DMS114 treated with DMSO at 0.1 percent for 48 hours (cell line): ENCODE results near the gene THAP7.

Experiments
- DNase-seq: peaks from one replicate; lab custom pipeline; 2025; ENCODE audit not compliant: unreplicated experiment; lab: John Stamatoyannopoulos, UW

THAP7 gene

DNA sequence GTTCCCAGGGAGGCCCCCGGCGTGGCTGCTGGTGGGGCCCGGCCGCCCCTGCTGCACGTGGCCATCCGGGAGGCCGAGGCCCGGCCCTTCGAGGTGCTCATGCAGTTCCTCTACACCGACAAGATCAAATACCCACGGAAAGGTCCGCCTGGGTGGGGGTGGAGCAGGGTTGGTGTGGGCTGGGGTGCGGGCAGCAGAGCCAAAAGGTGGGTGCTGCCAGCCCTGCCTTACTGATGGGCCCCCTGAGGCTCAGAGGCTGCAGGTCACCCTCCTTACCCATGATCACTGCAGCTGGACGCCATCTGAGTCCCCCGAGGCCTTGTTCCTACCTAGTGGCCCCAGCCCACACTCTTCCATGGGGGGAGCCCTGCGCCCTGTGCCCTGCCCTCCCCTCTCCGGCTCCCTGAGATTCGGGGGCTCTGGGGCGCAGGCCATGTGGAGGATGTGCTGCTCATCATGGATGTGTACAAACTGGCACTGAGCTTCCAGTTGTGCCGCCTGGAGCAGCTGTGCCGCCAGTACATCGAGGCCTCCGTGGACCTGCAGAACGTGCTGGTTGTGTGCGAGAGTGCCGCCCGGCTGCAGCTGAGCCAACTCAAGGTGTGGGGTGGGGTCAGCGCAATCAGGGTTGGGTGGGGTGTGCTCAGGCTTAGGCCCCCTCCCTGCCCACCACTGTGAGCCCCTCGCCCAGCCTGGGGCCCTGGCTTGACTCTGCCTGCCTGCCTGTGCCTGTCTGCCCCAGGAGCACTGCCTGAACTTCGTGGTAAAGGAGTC lies 7.6 kb downstream of the THAP7 start:
- no peak for DNase-seq

DNA sequence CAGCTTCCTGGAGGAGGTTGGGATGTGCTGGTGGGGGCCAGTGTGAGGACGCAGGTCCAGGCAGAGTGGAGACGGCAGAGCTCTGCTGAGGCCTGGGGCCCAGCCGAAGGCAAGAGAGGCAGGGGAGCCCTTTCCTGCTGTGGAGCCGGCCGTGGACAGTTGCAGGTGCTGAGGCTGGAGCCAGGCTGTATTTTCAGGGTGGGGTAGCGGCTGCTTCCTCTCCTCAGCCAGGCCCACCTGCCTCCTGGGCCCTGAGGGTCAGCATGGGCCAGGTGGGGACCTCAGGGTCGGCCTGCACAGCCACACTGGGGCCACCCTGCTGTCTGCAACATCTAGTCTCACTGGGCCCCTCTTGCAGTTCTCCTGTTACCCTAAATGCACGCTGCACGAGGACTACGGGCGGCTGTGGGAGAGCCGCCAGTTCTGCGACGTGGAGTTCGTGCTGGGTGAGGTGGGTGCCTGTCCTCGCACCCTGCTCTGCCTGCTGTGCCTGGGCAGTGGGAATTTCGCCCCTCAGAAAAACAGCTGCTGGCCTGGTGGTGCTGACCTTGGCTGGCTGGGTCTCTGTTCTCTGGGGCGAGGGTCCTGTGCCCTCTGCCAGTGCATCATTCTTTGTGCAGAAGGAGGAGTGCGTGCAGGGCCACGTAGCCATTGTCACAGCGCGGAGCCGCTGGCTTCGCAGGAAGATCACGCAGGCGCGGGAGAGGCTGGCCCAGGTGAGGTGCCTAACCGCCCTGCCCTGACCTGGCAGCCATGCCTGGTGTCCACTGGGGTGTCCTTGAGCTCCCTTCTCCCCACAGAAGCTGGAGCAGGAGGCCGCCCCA lies 8.4 kb downstream of the THAP7 start:
- DNase-seq, result no peak

DNA sequence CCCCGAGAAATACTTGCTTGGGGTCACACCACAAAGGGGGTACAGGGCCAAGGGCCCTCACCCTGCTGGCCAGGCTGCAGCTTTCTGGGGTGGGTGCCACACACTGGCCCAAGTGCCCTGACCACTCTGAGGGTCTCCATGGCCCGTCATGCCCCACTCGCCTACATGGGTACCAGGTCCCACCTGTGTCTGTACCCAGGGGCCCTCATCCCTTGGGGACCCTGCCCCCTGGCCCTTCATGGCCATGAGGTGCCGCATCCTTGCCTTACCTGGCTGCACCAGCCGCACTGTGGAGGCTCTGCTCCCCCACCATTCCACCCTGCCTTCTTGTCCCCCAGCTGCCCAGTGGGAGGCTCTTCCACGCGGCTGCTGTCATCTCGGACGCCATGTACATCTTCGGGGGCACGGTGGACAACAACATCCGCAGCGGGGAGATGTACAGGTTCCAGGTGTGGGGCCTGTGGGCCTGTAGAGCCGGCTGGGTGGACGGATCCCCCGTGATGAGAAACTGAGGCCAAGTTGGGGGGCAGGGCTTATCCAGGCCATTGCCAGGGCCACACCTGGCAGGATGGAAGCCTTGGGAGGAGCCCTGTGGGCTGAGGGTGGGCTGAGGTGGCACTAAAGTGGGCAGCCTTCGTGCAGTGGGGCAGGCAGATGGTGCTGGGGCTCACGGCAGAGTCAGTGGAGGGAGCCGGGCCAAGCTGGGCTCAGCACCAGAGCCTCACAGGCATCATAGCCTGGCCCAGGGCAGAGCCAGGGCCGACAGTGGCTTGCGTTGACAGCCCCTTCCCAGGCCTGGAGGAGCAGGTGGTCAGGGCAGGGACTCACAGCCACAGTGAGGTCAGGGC lies 9.2 kb downstream of the THAP7 start:
- DNase-seq, result no peak

DNA sequence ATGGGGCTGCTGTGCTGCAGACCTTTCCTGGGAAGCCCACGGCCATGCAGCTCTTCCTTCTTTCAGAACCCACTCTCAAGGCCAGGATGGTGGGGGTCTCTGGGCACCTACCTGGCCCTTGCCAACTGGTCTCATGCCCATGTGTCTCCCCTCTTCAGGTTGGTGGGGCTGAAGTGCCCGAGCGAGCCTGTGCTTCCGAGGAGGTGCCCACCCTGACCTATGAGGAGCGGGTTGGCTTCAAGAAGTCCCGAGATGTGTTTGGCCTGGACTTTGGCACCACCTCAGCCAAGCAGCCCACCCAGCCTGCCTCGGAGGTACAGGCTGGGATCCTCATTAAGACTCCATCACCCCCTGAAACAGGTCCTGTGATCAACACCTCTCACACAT lies 9.9 kb downstream of the THAP7 start:
- DNase-seq, result no peak

DNA sequence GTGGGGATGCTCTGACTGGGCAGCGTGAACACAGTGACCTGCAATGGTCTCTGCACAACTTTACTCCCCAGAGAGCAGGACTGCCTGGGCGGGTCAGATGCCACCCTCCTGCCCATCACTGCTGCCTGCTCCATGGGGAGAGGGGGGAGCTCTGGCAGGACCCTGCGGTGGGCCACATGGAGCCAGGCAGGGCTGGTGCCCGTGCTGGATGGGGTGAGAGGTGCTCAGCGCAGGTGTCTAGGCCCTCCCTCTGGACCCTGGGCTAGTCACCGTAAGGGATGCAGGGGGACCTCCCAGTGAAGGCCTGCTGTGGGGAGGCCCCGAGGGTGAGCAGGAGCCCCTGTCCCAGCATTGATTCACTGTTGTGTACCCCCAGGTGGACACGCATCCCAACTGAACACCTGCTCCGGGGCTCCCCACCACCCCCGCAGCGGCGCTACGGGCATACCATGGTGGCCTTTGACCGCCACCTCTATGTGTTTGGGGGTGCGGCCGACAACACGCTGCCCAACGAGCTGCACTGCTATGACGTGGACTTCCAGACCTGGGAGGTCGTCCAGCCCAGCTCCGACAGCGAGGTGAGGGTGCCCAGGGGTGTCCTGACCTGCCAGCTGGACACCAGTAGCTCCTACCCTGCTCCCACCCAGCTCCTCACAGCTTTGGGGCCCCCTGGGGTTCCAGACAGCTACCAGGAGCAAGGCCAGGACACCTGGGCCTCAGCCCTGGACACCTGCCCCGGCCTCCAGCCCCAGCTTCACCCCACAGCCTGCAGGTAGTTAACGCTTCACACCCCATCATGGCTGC lies 10.5 kb downstream of the THAP7 start:
- no peak for DNase-seq

DNA sequence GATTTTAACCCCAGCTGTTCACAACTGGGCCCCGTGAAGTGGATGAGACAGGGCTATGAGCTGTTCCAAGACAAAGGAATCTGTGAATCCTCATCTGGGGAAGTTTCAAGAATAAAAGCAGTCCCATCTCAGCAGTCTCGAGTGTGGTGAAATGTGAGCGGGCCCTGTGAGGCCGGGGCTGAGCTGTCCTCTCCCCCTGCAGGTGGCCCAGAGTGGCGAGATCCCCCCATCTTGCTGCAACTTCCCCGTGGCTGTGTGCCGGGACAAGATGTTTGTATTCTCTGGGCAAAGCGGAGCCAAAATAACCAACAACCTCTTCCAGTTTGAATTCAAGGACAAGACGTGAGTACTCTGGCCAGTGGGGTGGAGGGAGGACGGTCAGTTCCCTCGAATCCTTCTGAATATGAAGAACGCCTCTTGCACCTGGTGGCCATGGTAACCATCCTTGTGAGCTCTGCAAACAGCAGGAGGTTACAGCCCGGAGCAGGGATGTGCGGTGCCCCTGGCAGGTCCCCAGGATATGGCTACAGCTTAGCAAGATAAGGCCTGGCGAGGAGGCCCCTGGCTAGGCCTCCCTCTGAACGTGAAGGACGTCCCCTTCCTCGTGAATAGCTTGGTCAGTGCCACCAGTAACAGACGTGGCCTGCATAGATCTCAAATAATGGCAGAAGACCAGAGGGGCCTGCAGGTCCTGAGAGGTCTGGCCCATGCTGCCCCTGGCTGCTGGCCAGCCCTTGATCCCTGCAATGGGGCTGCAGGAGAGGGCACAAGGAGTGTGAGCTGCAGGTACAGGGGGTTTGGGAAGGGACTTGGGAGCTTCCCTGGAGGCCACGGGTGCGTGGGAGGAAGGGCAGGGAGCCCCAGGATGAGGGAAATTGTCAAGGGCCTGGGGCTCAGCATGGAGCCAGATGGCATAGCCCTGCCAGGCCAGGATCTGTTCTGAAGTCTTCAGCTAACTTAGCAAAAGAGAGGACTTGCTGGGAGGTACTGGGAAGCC lies 11.4 kb downstream of the THAP7 start:
- no peak for DNase-seq

DNA sequence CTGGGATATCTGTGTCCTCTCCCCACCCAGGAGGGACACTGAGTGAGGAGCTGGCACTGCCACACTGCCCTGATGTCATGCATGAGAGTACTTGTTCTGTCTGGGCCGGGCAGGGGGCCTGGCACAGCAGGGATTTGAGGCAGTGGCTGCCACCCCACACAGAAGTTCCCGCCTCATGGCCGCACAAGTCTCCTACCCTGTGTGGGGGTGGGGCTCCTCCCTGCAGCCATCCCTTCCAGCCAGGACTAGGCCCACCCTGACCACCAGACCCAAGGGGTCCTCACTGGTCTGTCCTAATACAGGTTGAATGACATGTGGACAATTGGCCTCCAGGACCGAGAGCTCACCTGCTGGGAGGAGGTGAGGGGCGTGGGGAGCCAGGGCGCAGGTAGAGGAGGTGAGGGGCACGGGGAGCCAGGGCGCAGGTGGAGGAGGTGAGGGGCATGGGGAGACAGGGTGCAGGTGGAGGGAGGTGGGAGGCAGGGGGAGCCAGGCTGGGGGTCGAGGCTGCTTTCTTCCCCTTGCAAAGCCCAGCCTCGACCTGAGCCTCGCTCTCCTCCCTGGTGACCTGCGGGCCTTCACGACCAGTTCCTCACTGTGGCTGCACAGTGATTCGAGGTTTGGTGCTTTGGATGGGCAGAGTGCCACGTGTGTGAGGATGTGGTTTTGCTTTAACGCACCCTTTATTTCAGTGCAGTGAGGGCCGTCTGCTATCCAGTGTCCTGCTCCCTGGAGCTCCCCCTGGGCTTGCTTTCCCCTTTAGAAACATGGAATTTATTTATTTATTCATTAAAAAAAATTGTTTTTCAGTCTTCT lies 12.4 kb downstream of the THAP7 start:
- no peak for DNase-seq

DNA sequence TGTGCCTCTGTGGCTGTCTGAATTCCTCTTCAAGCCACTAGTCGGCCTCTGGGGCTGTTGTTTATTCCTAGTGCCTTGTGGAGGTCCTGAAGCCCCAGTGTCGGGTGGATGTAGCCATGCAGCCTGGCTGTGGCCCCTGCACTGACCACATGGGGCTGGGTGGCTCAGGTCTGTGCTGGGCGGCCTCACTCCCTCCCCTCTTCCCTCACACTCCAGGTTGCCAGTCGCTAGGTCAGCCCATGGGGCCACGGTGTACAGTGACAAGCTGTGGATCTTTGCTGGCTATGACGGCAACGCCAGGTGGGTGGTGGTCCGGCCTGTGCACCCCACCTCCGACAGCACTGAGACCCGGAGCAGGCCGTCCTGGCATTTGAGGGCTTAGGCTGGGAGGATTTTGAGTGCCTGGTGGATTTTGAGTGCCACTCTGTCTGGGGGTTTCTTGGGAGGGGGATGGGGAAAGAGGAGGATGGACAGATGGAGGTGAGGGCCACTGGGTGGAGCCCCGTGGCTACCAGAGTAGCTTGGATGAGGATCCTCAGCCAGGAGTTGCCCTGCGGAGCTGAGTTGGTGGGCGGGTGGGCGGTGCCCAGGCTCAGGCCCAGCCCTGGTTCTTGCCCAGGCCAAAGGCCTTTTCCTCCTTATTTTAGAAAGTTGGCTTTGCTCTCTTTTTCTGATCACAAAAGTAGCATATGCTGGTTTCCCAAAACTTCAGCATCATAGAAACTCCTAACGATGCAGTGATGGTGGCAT lies 13.2 kb downstream of the THAP7 start:
- no peak for DNase-seq

DNA sequence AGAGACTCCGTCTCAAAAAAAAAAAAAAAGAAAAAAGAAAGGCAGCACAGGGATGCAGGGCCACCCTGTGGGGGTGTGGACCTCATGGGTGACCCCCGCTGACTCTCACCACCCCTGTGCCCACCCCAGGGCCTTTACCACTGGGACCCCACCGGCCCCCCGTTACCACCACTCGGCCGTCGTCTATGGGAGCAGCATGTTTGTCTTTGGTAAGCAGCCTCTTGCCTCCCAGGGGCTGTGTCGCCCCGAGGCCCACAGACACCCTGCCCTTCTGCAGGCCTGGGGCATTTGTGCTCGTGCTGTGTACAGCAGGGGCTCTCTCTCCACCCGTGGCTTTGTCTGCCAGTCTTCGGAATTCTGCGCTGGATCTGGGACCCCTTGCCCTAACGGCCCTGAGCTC lies 14.5 kb downstream of the THAP7 start:
- no peak for DNase-seq

DNA sequence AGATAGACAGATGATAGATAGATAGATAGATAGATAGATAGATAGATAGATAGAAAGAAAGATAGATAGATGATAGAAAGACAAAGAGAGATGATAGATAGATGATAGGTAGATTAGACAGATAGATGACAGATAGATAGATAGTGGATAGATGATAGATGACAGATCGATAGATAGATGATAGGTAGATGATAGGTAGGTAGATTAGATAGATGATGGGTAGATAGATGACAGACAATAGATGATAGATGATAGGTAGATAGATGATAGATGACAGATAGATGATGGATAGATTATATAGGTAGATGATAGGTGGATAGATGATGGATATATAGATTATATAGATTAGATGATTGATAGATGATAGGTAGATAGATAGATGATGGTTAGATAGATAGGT lies 15.6 kb downstream of the THAP7 start:
- no peak for DNase-seq

DNA sequence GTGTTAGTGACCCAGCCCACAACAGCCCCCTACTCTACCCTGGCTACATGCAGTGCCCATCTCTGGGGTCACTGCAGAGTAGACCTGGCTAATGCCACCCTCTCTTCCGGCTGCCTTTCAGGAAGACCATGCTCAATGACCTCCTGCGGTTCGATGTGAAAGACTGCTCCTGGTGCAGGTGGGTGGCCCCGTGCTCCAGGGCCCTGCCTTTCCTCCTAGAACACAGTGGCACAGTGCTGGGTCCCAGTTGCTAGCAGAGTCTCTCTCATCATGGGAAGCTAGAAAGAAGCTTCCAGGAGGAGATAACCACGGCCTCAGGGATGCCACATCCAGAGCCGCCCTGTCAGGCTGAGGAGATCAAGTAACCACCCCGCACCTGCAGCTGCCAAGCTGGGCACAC lies 16.2 kb downstream of the THAP7 start:
- DNase-seq, result no peak

DNA sequence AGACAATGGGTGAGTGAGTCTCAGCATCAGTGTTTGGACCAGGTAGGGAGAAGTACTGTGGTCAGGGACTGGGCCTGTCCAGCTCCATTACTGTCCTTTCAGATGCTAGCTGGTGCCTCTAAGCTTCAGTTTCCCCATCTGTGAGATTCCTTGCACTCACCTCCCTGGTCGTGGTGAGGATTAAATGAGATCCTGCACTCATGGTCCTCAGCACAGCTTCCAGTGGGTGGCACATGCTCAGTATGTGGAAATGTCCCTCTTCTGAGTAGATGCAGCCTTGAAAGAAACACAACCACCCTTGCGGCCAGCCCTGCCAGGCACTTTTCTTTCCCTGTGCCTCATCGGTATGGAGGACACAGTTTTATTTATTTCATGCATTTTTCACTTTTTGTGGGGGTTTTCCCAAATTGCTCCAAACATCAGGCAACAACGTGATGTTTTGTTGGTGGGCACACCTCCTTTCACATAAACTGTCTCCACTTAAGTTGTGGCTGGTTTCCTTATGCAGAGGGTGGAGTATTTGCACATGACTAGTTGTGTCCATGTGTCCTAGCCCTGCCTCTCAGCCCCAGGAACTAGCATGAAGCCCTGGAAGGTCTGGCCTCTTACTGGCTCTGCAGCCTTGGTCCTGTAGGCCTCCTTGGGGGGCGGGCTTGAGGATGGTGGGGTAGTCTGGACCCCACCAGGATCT lies 18.7 kb downstream of the THAP7 start:
- DNase-seq, result no peak

DNA sequence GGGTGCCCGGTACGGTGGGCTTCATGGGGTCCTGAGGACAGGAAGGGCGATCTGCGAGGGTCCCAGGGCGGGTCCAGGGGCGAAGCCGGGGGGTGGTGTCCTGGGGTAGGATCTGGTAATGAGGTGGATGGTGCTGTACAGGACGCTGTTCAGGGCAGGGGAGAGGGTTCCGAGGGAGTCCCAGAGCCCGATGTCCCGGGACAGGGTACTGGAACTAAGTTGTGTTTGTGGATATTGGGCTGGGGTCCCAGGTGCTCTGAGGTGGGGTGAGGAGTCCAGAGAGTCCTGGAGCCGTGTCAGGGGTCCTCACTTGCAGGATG lies 19.4 kb downstream of the THAP7 start:
- DNase-seq, result no peak

DNA sequence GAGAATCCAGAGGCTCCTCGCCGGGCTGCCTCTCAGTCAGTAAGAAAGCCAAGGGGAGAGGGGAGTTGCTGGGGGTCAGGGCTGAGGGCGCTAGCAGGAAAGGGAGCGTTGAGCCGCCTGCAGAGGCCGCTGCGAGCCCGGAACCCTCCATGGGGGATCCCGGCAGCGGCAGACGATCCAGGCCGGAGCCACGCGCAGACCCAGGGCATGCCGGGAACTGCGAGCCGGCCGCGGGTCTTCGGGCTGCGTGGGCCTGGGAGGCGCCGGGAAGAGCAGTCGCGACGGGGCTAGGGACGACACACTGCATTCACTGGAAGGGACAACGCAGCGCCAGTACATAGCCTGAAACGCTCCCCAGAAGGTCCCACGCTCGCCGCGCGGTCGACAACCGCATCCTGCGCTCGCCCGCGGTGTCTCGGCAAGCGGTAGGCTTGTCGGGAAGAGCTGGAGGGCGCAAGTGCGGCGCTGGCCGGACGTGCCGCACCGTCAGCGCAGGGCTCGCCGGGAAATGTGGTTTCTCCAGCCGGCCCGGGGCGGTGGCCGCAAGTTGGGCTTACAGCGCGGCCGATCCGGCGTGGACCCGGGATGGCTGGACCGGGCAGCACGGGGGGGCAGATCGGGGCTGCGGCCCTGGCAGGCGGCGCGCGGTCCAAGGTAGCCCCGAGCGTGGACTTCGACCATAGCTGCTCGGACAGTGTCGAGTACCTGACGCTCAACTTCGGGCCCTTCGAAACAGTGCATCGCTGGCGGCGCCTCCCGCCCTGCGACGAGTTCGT lies 19.9 kb downstream of the THAP7 start, which contains the start of gene LZTR1:
Gene LZTR1, plus strand, starts transcription at position 511 of the 776 bp plus-strand sequence. Its CDS starts 75 bp downstream, at position 586.
- peak; percentile 58 for DNase-seq

DNA sequence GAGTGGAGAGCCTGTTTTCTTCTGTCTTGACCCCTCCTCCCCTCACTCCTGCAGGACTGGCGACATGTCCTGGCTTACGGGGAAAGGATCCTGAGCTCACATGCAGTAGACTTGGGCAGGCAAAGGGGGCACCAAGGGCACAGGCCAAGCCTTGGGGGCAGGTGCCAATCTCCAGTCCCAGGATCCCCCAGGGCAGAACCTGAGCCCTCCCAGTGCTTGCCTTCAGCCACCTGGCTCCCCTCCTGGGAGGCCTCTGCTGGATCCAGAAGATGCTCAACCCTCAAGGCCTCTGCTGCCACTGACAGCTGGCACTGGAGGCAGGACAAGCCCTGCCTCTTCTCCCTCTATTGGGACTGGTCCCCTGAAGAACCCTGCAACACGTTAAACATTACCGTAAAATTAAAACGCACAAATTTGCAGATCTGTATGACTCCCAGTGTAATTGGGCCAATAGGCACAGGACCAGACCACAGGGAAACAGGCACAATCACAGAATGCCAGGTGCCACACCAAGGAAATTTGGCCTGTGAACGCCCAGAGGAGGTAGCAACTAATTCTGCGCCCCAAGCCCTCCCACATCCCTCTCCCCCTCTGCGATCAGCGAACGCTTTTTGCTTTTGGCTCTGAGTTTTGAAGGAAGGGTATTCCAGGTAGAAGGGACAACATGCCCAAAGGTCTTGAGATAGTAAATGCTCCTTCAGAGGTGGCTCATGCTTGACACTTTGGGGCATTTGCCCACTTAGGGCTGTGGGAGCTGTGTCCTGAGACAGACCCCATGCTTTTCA lies 20.8 kb downstream of the THAP7 start:
- DNase-seq, result no peak

DNA sequence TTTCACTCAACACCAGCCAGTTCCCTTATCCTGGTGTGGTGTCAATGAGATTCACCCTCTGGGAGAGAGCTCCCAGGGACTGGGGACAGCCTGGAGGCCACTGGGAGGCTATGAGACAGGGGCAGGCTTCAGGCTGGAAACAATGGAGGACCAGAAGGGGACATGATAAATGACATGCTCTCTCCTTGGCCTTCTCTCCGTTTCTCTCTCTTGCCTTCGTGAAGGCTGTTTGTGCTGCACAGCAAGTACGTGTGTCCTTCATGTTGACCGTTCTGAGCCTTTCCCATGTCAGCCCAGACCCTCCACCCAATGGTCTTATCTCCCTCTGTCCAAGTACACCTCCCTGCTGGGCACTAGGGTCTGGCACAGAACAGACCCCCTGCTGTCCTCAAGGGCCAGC lies 21.4 kb downstream of the THAP7 start:
- no peak for DNase-seq
